Activated CD8-positive, alpha-beta T cell treated with anti-CD3 and anti-CD28 coated beads, Interleukin-2, amount 10 ng/mL, durations not matched to agents 7 days and 5 days (primary cell): ENCODE results near the gene CDK14. TPM values are rescaled to one million over a fixed set of nuclear protein-coding genes. Genes with fewer than 3 reads are reported as not detected.

Experiments
- ATAC-seq: fragments of 150-1000 bp; cut with Tn5 transposase; one replicate; pipeline ENCODE4 v1.10.0; 2021; ENCODE audit warnings: moderate library complexity
- CTCF ChIA-PET: fragments of 350-600 bp; sonication (Branson Sonifier 250); formaldehyde crosslinking; loops from one replicate; lab custom pipeline; 2021; ENCODE audit warnings: antibody characterized with exemption; lab: Charles Lee
- POLR2A ChIA-PET: fragments of 350-600 bp; sonication (Branson Sonifier 250); formaldehyde crosslinking; loops from one replicate; lab custom pipeline; 2021; ENCODE audit warnings: antibody characterized with exemption; lab: Charles Lee
- DNase-seq: peaks from one replicate; pipeline ENCODE4 v3.0.0-alpha.2; 2020
- H3K27ac Mint-ChIP-seq: one replicate; pipeline ENCODE4 v1.8.0; 2021; ENCODE audit warnings: mild to moderate bottlenecking, mixed read lengths
- H3K27me3 Mint-ChIP-seq: one replicate; pipeline ENCODE4 v1.8.0; 2021; ENCODE audit warnings: low read depth, mixed read lengths
- H3K36me3 Mint-ChIP-seq: one replicate; pipeline ENCODE4 v1.8.0; 2021; ENCODE audit warnings: low read depth, mixed read lengths
- H3K4me1 Mint-ChIP-seq: one replicate; pipeline ENCODE4 v1.8.0; 2021; ENCODE audit warnings: low read depth, mixed read lengths
- H3K4me3 Mint-ChIP-seq: one replicate; pipeline ENCODE4 v1.8.0; 2021; ENCODE audit warnings: mild to moderate bottlenecking, mixed read lengths
- H3K9me3 Mint-ChIP-seq: one replicate; pipeline ENCODE4 v1.8.0; 2022; ENCODE audit warnings: mixed read lengths; ENCODE audit not compliant: insufficient read depth
- total RNA-seq, 2 experiments: library from RNA; stranded (reverse); gene quantifications; one replicate each; pipeline ENCODE4 v1.2.3, GENCODE V29; 2021

Gene CDK14
- total RNA-seq, 2 experiments from 2014 or later = not detected

DNA sequence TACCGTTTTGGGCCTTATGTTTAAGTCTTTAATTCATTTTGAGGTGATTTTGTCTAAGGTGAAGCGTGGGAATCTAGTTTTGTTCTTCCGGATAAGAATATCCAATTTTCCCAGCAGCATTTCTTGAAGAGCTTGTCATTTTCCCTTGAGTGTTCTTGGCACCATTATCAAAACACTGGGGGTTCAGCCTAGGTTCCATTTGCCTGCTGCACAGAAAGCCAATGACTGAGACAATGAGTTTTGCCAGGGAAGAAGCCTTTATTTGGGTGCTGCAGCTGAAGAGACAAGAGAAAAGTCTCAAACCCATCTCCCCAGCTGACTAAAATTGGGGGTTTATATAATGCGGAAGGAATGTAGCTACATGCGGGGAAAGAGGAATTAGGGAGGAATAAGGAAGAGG, 380.9 kb downstream of the CDK14 start:
- H3K27ac Mint-ChIP-seq = no peak overlapping the region
- no peaks in the 10 kb centered on the region for H3K36me3 Mint-ChIP-seq
- H3K4me3 Mint-ChIP-seq = no peak overlapping the region
- DNase-seq = no peak
- no peak for ATAC-seq
- peaks cover 3% of the 10 kb centered on the region for H3K9me3 Mint-ChIP-seq
- H3K27me3 Mint-ChIP-seq = no peaks in the 10 kb centered on the region
- H3K4me1 Mint-ChIP-seq = no peaks in the 10 kb centered on the region
- CTCF ChIA-PET = no interaction called here
- POLR2A ChIA-PET = no interaction called here

DNA sequence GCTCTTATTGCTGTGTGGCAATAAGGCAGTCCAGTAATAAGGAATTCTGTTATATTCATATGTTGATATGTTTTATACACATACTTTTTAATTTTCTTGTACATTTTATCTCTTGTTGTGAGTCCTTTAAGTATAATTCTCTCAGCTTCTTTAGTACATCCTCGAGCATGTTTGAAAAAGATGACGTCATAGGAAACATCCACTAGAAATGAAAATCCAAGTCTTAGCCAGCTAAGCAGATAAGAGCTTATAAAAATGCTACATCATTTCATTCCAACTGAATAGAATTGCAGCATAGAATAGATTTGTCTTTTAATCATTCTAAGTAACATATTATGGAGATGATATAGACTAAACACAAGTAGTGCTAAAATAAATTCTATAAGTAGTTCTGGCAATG, 384.4 kb downstream of the CDK14 start:
- H3K4me1 Mint-ChIP-seq = no peaks in the 10 kb centered on the region
- H3K36me3 Mint-ChIP-seq = no peaks in the 10 kb centered on the region
- no peak overlapping the region for H3K27ac Mint-ChIP-seq
- CTCF ChIA-PET = interaction anchor here (0.9 kb wide), 1 partner anchor 15 kb away, joined by 3 read pairs; no protein-coding TSS in a partner anchor
- no peak overlapping the region for H3K4me3 Mint-ChIP-seq
- ATAC-seq (no peak), DNase-seq (no peak)
- H3K9me3 Mint-ChIP-seq = peaks cover 10% of the 10 kb centered on the region
- H3K27me3 Mint-ChIP-seq = no peaks in the 10 kb centered on the region
- POLR2A ChIA-PET = no interaction called here

DNA sequence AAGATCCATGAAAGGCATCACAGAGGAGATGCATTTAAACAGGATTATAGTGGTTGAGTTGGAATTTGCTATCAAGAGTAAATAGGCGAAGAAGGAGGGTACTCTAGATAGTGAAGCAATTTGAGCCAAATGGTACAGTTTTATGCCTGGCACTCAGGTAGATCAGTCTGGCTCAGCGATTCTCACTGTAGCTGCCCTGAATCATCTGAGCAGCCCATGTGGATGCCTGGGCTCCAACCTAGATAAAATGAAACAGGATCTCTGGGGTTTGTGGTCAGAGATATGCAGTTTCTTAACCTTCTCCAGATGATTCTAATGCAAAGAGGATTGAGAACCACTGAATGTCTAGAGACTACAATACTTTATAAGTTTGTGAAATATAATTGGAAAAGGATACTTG, 386.1 kb downstream of the CDK14 start:
- no peaks in the 10 kb centered on the region for H3K36me3 Mint-ChIP-seq
- POLR2A ChIA-PET = no interaction called here

GRCh38 chr7:90984692-90985091, 388.6 kb downstream of the CDK14 start:
- H3K36me3 Mint-ChIP-seq = no peaks in the 10 kb centered on the region
- peaks cover 10% of the 10 kb centered on the region for H3K9me3 Mint-ChIP-seq
- no peaks in the 10 kb centered on the region for H3K27me3 Mint-ChIP-seq
- CTCF ChIA-PET = no interaction called here
- ATAC-seq = no peak
- POLR2A ChIA-PET = no interaction called here
- DNase-seq = no peak
- no peak overlapping the region for H3K27ac Mint-ChIP-seq
- no peak overlapping the region for H3K4me3 Mint-ChIP-seq
- H3K4me1 Mint-ChIP-seq = no peaks in the 10 kb centered on the region

More for the DNA sequence above, 386.1 kb downstream of the CDK14 start:
- H3K9me3 Mint-ChIP-seq = peaks cover 10% of the 10 kb centered on the region
- H3K27ac Mint-ChIP-seq = no peak overlapping the region
- ATAC-seq (no peak), DNase-seq (no peak)
- CTCF ChIA-PET = no interaction called here
- no peak overlapping the region for H3K4me3 Mint-ChIP-seq
- H3K4me1 Mint-ChIP-seq = no peaks in the 10 kb centered on the region
- no peaks in the 10 kb centered on the region for H3K27me3 Mint-ChIP-seq

DNA sequence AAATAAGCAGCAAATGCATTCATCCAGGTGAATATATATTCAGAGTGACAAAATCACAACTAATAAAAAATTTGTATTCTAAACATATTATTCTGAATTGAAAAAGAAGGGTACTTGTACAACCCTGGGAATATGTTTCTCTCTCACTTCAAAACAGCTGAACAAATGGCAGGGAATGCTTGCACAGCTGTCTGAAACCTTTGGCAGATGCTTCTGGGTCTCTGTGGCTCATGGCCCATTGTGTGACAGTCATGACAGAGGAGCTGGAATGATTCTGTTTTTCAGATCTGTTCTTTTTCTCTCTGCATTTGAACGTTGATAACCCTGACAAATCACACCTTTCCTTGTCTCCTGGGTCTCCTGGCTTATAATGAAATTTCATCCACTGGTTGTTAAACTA, 392.4 kb downstream of the CDK14 start:
- H3K27ac Mint-ChIP-seq = no peak overlapping the region
- H3K36me3 Mint-ChIP-seq = no peaks in the 10 kb centered on the region
- DNase-seq (no peak), ATAC-seq (no peak)
- H3K4me3 Mint-ChIP-seq = no peak overlapping the region
- H3K4me1 Mint-ChIP-seq = no peaks in the 10 kb centered on the region
- H3K27me3 Mint-ChIP-seq = no peaks in the 10 kb centered on the region
- H3K9me3 Mint-ChIP-seq = no peaks in the 10 kb centered on the region
- POLR2A ChIA-PET = no interaction called here
- CTCF ChIA-PET = no interaction called here

- ATAC-seq (no peak), DNase-seq (no peak)
- H3K36me3 Mint-ChIP-seq = no peaks in the 10 kb centered on the region
- no peaks in the 10 kb centered on the region for H3K4me1 Mint-ChIP-seq
- no peak overlapping the region for H3K4me3 Mint-ChIP-seq
- POLR2A ChIA-PET = no interaction called here
- H3K9me3 Mint-ChIP-seq = no peaks in the 10 kb centered on the region
- no peak overlapping the region for H3K27ac Mint-ChIP-seq
- CTCF ChIA-PET = no interaction called here
- no peaks in the 10 kb centered on the region for H3K27me3 Mint-ChIP-seq
Observed at GRCh38 chr7:90988996-90989765, 393.1 kb downstream of the CDK14 start.

- Mint-ChIP-seq H3K4me1 (no peaks in the 10 kb centered on the region), H3K36me3 (no peaks in the 10 kb centered on the region), H3K4me3 (no peak overlapping the region), H3K27me3 (no peaks in the 10 kb centered on the region), H3K27ac (no peak overlapping the region), H3K9me3 (no peaks in the 10 kb centered on the region)
- no peak for ATAC-seq
- CTCF ChIA-PET = no interaction called here
- POLR2A ChIA-PET = no interaction called here
- no peak for DNase-seq
Observed at GRCh38 chr7:90994121-90994520, 398.0 kb downstream of the CDK14 start.

DNA sequence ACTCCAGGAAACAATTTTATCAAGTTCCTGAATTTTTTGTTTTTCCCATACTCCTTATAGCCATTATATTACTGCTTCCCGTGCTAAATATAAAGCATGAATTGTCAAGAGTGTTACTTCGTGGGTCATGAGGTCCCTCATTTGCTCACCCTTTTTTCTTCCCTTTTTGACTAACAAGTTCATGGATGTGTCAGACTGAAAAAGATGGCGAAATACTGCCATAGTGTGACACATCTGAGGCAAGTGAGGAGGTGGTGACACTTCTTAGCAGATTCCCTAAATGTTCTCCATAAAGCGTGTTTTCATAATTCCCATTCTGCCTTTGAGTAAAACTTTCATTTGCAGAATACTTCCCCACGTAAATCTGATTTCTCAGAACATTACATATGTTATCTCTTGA, 398.5 kb downstream of the CDK14 start:
- Mint-ChIP-seq H3K4me3 (no peak overlapping the region), H3K9me3 (no peaks in the 10 kb centered on the region), H3K27ac (no peak overlapping the region), H3K4me1 (no peaks in the 10 kb centered on the region), H3K27me3 (no peaks in the 10 kb centered on the region), H3K36me3 (no peaks in the 10 kb centered on the region)
- ATAC-seq = no peak
- POLR2A ChIA-PET = no interaction called here
- DNase-seq = no peak
- CTCF ChIA-PET = no interaction called here

DNA sequence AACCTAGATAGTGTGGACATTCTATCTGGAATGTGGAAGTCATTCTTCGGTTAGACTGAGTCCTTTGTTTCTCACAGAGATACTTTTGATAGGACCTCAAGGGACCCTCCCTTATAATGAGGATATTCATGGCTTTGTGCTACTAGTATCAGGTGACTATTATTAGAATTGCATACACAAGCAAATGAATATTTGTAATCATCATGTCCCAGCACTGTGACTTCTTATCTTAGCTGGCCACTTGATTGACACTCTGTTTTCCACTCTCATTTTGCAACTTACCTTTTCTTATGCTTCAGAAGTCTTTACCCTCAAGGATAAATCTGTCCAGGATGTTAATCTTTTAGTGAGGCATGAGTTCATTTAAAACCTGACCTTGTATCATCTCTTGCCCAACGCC, 399.9 kb downstream of the CDK14 start:
- Mint-ChIP-seq H3K36me3 (no peaks in the 10 kb centered on the region), H3K4me1 (no peaks in the 10 kb centered on the region), H3K27ac (no peak overlapping the region), H3K4me3 (no peak overlapping the region), H3K27me3 (no peaks in the 10 kb centered on the region), H3K9me3 (no peaks in the 10 kb centered on the region)
- DNase-seq (no peak), ATAC-seq (no peak)
- ChIA-PET POLR2A (no interaction called here), CTCF (no interaction called here)

- CTCF ChIA-PET = no interaction called here
- Mint-ChIP-seq H3K27ac (no peak overlapping the region), H3K4me3 (no peak overlapping the region), H3K9me3 (no peaks in the 10 kb centered on the region), H3K36me3 (no peaks in the 10 kb centered on the region), H3K4me1 (no peaks in the 10 kb centered on the region), H3K27me3 (no peaks in the 10 kb centered on the region)
- POLR2A ChIA-PET = no interaction called here
- DNase-seq (no peak), ATAC-seq (no peak)
Observed at GRCh38 chr7:90999989-91000979, 404.2 kb downstream of the CDK14 start.

DNA sequence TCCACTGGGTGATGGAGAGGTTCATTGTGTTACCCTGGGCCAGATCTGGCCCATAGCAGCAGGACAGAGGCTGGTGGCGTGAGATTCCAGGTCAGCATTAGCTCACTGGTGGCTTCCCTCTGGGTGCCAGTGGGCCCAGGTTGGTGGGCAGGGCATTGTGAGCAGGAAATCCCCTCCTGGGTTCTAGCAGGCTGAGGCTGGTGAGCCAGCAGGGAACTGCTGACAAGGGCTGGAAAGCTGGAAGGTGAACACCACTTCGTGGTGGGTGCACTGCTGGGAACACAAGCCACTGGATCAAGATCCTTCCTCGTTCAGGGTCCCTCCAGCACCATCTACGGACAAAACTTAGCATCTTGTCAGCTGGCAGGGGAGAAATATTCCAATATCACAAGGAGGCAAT, 408.9 kb downstream of the CDK14 start:
- H3K36me3 Mint-ChIP-seq = no peaks in the 10 kb centered on the region
- no peak for ATAC-seq
- no peak for DNase-seq
- H3K27ac Mint-ChIP-seq = no peak overlapping the region
- POLR2A ChIA-PET = no interaction called here
- no peaks in the 10 kb centered on the region for H3K4me1 Mint-ChIP-seq
- H3K27me3 Mint-ChIP-seq = no peaks in the 10 kb centered on the region
- CTCF ChIA-PET = no interaction called here
- H3K4me3 Mint-ChIP-seq = no peak overlapping the region
- H3K9me3 Mint-ChIP-seq = no peaks in the 10 kb centered on the region

DNA sequence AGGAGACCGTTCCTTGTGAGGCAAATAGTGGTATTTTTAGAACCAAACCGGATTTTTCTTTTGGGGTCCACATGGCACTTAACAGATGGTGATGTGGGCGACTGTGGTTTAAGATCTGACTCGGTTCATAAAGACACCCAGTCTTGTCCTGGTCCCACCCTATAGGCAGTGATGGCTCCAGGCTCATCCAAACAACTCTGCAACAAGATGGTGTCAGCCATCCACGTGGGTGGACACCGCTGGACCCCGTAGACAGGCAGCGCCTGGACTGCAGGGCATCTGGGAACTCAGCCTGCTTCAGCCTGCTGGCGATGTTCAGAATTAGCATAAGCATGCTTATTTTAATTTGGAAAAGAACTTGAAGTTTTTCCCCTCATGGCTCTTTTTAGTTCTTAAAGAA, 409.7 kb downstream of the CDK14 start:
- Mint-ChIP-seq H3K4me1 (no peaks in the 10 kb centered on the region), H3K27ac (no peak overlapping the region), H3K36me3 (no peaks in the 10 kb centered on the region), H3K9me3 (no peaks in the 10 kb centered on the region), H3K27me3 (no peaks in the 10 kb centered on the region), H3K4me3 (no peak overlapping the region)
- ChIA-PET CTCF (no interaction called here), POLR2A (no interaction called here)
- ATAC-seq (no peak), DNase-seq (no peak)
